NCI-H2081 treated with DMSO at 0.1 percent for 48 hours (cell line): ENCODE results near the gene GPX5.

Experiments used
- DNase-seq: peaks from one replicate; lab custom pipeline; 2025; lab: John Stamatoyannopoulos, UW

Gene GPX5

GRCh38 chr6:28555136-28555535 lies 29.5 kb downstream of the GPX5 start:
- no peak for DNase-seq

DNA sequence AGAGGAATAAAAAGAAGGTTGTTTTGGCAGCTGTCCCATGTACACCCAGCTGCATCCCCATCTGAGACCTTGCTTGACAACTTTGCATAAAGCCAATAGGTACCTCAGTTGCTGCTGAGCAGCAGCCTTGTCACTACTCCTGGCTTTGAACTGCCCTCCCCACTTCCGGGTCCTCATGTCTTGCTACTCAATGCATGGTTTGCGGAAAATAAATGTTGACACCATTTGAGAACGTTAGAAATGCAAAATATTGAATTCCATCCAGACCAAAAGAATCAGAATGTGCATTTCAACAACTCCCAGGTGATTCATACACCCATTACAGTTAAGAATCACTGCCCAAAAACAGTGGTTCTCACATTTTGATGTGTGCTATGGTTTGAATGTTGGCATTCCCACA lies 32.9 kb downstream of the GPX5 start:
- DNase-seq = peak; percentile 31

DNA sequence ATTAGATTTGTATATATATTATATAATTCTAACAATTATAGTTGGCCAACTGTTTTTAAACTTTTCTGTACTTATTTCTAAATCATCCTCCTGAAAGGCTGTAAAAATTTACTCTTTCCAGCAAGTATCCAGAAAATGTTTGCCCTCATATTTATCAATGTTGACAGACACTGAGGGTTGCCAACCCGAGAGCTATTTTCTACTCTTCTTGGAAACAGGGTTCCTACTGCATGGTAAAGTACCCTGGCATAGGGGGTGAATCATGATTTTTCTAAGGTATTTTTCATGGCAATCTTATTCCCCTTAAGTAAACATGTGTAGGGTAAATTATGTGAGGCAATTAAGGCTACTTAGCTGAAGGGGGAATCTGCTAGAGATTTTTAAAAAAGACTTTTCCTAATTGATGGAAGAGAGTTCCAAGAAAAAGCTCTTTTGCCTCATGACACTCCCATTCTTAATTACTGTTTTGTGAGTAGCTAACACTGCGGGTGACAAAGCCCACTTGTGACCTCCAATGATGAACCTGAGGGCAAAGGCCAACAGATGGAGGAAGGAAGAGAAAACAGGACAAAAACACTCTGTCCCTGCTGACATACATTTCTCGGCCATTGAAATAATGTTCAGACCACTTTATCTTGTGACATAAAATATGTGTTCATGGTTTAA lies 37.9 kb downstream of the GPX5 start:
- DNase-seq = no peak

DNA sequence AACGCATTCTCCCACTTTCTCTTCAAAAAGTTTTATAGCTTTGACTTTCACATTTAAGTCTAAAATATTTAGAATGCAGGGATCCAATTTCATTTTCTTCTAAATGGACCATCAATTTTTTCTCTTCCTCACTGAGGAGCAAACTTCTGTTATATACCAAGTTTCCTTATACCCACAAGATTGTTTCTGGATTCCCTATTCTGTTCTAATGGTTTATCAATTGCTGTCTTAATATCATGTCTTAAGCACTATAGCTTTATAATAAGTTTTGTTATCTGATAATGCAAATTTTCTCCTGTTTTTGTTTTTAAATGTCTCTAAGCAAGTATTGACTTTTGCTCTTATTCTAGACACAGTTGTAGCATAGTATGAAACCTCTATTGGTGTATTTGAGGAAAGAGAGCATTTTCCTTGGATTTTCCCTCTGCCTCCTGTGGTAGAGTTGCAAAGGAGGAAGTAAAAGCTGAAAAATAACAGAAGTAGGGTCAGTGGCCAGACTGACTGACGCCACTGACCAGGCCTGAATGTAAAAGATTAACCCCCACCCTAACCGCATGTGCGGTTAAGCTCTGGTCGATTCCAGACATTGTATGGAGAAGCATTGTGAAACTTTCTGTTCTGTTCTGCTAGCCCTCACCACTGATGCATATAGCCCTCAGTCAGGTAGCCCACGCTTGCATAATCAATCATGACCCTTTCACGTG lies 40.3 kb downstream of the GPX5 start:
- no peak for DNase-seq

GRCh38 chr6:28566527-28567252 lies 41.0 kb downstream of the GPX5 start:
- no peak for DNase-seq

DNA sequence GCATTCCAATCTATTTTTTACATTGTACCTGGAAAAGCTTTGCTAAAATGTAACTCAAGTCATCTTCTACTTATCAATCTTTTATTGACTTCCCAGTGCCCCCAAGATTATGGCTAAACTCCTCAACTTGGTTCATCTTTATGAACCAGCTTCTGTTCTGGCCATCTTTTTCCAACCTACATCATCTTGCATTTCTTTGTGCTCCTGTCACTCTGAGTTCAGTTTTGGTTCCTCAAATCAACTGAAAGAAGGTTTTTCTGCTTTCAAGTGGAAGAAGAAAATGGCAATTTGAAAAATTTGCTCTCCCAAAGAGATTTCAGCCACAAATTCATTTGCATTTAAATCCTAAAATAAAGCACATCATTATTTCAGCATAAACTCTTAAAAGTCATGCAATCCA lies 41.8 kb downstream of the GPX5 start:
- no peak for DNase-seq

- no peak for DNase-seq
These were observed 42.9 kb downstream of the GPX5 start for GRCh38 chr6:28568515-28569108.

DNA sequence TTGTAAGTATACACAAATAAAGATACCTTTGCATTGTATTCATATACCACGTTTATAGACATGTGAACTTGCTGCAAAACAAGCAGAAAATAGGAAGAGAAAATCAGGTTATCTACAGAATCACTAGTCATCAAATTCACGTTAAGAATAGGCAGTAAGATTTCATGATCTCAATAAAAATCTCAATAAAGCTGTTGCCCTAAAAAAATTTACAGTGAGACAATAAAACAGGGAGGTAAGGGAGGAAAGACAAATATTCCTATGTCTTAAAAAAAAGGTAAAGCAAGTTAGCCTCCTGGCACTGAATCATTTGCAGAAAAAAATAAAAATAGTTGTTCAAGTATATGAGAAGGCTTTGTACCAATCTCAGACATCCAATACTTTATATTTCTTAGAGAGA lies 44.1 kb downstream of the GPX5 start:
- DNase-seq = no peak

GRCh38 chr6:28580475-28580874 lies 54.8 kb downstream of the GPX5 start:
- no peak for DNase-seq

DNA sequence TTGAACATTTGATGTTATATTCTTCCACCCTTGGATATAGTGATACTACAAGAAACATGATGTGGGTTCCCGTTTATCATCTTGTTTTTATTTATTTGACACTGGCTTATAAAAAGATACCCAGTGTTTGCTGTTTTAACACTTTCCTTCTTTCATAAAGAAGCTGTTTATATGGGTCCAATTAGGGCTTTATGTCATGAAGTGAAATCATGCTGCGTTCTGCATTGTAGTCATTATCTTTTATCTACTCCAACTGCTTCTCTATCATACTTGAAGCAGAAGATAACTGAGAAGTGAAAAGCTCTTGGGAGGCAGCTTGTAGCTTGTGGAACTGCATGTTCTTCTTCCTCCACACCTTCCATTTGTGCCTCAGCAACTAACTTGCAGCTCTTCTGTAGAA lies 57.8 kb downstream of the GPX5 start:
- DNase-seq = no peak
